Parathyroid adenoma (tissue), 2 donors: Measurements from ENCODE around the gene ZNF503.

ENCODE experiments used
- H2AFZ ChIP-seq: fragments of 300-600 bp; sonication (generic); one replicate; pipeline ENCODE4 v1.7.0; 2017; ENCODE audit warnings: antibody characterized with exemption, mild to moderate bottlenecking
- H3K27ac ChIP-seq: fragments of 300-600 bp; sonication (generic); one replicate; pipeline ENCODE4 v1.7.0; 2017
- H3K27me3 ChIP-seq: fragments of 300-600 bp; sonication (generic); one replicate; pipeline ENCODE4 v1.7.0; 2017; ENCODE audit warnings: low read length; ENCODE audit not compliant: control insufficient read depth, insufficient read depth
- H3K36me3 ChIP-seq: fragments of 300-600 bp; sonication (generic); one replicate; pipeline ENCODE4 v1.7.0; 2017; ENCODE audit warnings: low read length; ENCODE audit not compliant: control insufficient read depth, insufficient read depth
- H3K4me1 ChIP-seq: fragments of 300-600 bp; sonication (generic); one replicate; pipeline ENCODE4 v1.7.0; 2017; ENCODE audit warnings: control low read depth
- H3K4me2 ChIP-seq: fragments of 300-600 bp; sonication (generic); one replicate; pipeline ENCODE4 v1.7.0; 2017; ENCODE audit warnings: low read length
- H3K4me3 ChIP-seq: fragments of 300-600 bp; sonication (generic); one replicate; pipeline ENCODE4 v1.7.0; 2017; ENCODE audit warnings: low read depth, low read length
- H3K79me2 ChIP-seq: fragments of 300-600 bp; sonication (generic); one replicate; pipeline ENCODE4 v1.7.0; 2017; ENCODE audit warnings: control low read depth
- H3K9ac ChIP-seq: fragments of 300-600 bp; sonication (generic); one replicate; pipeline ENCODE4 v1.7.0; 2017; ENCODE audit warnings: mild to moderate bottlenecking
- H3K9me3 ChIP-seq: fragments of 300-600 bp; sonication (generic); one replicate; pipeline ENCODE4 v1.7.0; 2017; ENCODE audit warnings: low read length; ENCODE audit not compliant: control insufficient read depth
- CTCF ChIP-seq: fragments of 300-600 bp; sonication (generic); IDR thresholded peaks from one replicate; pipeline ENCODE4 v1.7.0; 2017; ENCODE audit warnings: antibody characterized with exemption, mild to moderate bottlenecking
- donor health status: primary hyperparathyroidism.

Gene ZNF503

GRCh38 chr10:75424571-75424970, 23.0 kb upstream of the ZNF503 start:
- H3K27me3 ChIP-seq = no peaks in the 10 kb centered on the region
- H3K9me3 ChIP-seq = no peaks in the 10 kb centered on the region
- H2AFZ ChIP-seq = no peak overlapping the region
- TF ChIP-seq CTCF = no peak
- H3K9ac ChIP-seq = no peak overlapping the region
- no peaks in the 10 kb centered on the region for H3K36me3 ChIP-seq
- H3K79me2 ChIP-seq = no peaks in the 10 kb centered on the region
- no peak overlapping the region for H3K27ac ChIP-seq
- no peak overlapping the region for H3K4me3 ChIP-seq
- H3K4me2 ChIP-seq = no peak overlapping the region
- H3K4me1 ChIP-seq = no peaks in the 10 kb centered on the region

GRCh38 chr10:75422913-75423312, 21.3 kb upstream of the ZNF503 start:
- no peak overlapping the region for H3K9ac ChIP-seq
- H2AFZ ChIP-seq = no peak overlapping the region
- no peaks in the 10 kb centered on the region for H3K79me2 ChIP-seq
- no peaks in the 10 kb centered on the region for H3K9me3 ChIP-seq
- no peaks in the 10 kb centered on the region for H3K27me3 ChIP-seq
- H3K27ac ChIP-seq = no peak overlapping the region
- no peaks in the 10 kb centered on the region for H3K4me1 ChIP-seq
- H3K36me3 ChIP-seq = no peaks in the 10 kb centered on the region
- no peak overlapping the region for H3K4me3 ChIP-seq
- no peak for TF ChIP-seq CTCF
- H3K4me2 ChIP-seq = no peak overlapping the region

- H3K27me3 ChIP-seq = no peaks in the 10 kb centered on the region
- H3K9ac ChIP-seq = no peak overlapping the region
- H3K79me2 ChIP-seq = no peaks in the 10 kb centered on the region
- no peaks in the 10 kb centered on the region for H3K36me3 ChIP-seq
- H3K9me3 ChIP-seq = no peaks in the 10 kb centered on the region
- H3K4me2 ChIP-seq = no peak overlapping the region
- H3K4me3 ChIP-seq = no peak overlapping the region
- H2AFZ ChIP-seq = no peak overlapping the region
- no peak for TF ChIP-seq CTCF
- H3K27ac ChIP-seq = no peak overlapping the region
- no peaks in the 10 kb centered on the region for H3K4me1 ChIP-seq
Observed at GRCh38 chr10:75418712-75419111, 17.1 kb upstream of the ZNF503 start.

- H3K27me3 ChIP-seq = no peaks in the 10 kb centered on the region
- H3K27ac ChIP-seq = no peak overlapping the region
- no peak overlapping the region for H2AFZ ChIP-seq
Observed at GRCh38 chr10:75418293-75418692, 16.7 kb upstream of the ZNF503 start.

More at GRCh38 chr10:75418293-75418692, 16.7 kb upstream of the ZNF503 start:
- no peak overlapping the region for H3K9ac ChIP-seq
- H3K4me2 ChIP-seq = no peak overlapping the region
- no peaks in the 10 kb centered on the region for H3K36me3 ChIP-seq
- H3K9me3 ChIP-seq = no peaks in the 10 kb centered on the region
- no peaks in the 10 kb centered on the region for H3K4me1 ChIP-seq
- H3K79me2 ChIP-seq = no peaks in the 10 kb centered on the region
- TF ChIP-seq CTCF = no peak
- H3K4me3 ChIP-seq = no peak overlapping the region
